ENCODE data around the gene LRRC4.

LRRC4 gene

DNA sequence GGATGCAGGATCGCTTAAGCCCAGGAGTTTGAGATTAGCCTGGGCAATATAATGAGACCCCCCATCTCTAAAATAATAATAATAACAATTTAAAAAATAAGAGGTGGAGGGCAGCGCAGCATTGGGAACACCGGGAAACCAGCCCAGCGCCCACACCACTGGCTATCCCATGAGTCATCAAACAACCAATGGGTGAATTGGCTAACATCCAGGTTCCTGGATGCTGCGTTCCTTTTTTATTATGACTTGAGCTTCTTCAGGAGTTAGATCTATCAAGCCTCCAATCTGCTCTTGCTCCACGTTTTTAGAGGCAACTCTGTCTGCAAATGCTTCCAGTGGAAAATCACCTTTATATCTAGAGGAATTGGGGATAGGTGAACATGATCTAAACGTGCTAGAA, 10.0 kb upstream of the LRRC4 start:
- no peaks in the 10 kb centered on the region for H3K36me3 ChIP-seq (replicated peaks; ENCODE audit: insufficient read depth, low read length)
- no peaks in the 10 kb centered on the region for H3K9me2 ChIP-seq (replicated peaks; ENCODE audit: insufficient read depth, low read length)
- H3K4me2 ChIP-seq (ENCODE audit: low read depth, low read length), result no peak overlapping the region
- H3K27me3 ChIP-seq (replicated peaks; ENCODE audit: insufficient read depth, low read length), result no peaks in the 10 kb centered on the region
- no peak overlapping the region for H3K27ac ChIP-seq (ENCODE audit: low read length)
- peaks cover 25% of the 10 kb centered on the region for H3F3A ChIP-seq (ENCODE audit: insufficient read depth, low read length)
- no peak overlapping the region for H3K4me3 ChIP-seq (ENCODE audit: low read length)
- peaks cover 54% of the 10 kb centered on the region for H3K4me1 ChIP-seq (ENCODE audit: low read length)
- H2AFZ ChIP-seq (ENCODE audit: low read length), result no peak overlapping the region
- no peak for TF ChIP-seq CTCF (IDR thresholded peaks at IDR 0.05; ENCODE audit: low read length)
- TF ChIP-seq EZH2phosphoT487 (IDR thresholded peaks at IDR 0.05; ENCODE audit: low read length), result no peak
- TF ChIP-seq EZH2 (optimal IDR thresholded peaks at IDR 0.05; ENCODE audit: low read depth, low read length), result no peak
- DNase-seq, result no peak
- peaks cover 10% of the 10 kb centered on the region; the same call in 1 of the 2 replicates for H4K20me1 ChIP-seq (ENCODE audit: insufficient read depth, low read length)
- H3K9ac ChIP-seq (ENCODE audit: low read length), result no peak overlapping the region
- H3K79me2 ChIP-seq (ENCODE audit: low read length), result peaks cover 86% of the 10 kb centered on the region
- no peaks in the 10 kb centered on the region for H3K9me3 ChIP-seq (replicated peaks; ENCODE audit: insufficient read depth, low read length)

DNA sequence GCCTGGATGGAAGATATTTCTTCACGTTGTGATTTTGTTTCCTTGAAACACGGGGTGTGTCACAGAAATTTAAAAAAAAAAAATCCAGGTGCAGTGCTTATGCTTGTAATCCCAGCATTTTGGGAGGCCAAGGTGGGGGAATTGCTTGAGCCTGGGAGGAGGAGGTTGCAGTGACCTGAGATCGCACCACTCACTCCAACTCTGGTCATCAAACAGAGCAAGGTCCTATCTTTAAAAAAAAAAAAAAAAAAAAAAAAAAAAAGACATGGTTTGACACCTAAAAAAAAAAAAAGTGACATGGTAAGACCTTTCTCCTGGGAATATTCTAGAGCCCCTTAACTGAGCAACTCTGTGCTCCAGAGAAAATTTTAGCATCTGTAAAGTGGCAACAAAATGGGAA, 9.0 kb upstream of the LRRC4 start:
- peaks cover 33% of the 10 kb centered on the region for H3F3A ChIP-seq (ENCODE audit: insufficient read depth, low read length)
- peaks cover 64% of the 10 kb centered on the region for H3K4me1 ChIP-seq (ENCODE audit: low read length)
- TF ChIP-seq CTCF (IDR thresholded peaks at IDR 0.05; ENCODE audit: low read length) (no peak), EZH2phosphoT487 (IDR thresholded peaks at IDR 0.05; ENCODE audit: low read length) (no peak), EZH2 (optimal IDR thresholded peaks at IDR 0.05; ENCODE audit: low read depth, low read length) (no peak)
- H3K36me3 ChIP-seq (replicated peaks; ENCODE audit: insufficient read depth, low read length), result no peaks in the 10 kb centered on the region
- no peaks in the 10 kb centered on the region for H3K27me3 ChIP-seq (replicated peaks; ENCODE audit: insufficient read depth, low read length)
- no peaks in the 10 kb centered on the region for H3K9me3 ChIP-seq (replicated peaks; ENCODE audit: insufficient read depth, low read length)
- no peak overlapping the region for H2AFZ ChIP-seq (ENCODE audit: low read length)
- H3K4me2 ChIP-seq (ENCODE audit: low read depth, low read length), result no peak overlapping the region
- no peak overlapping the region for H3K27ac ChIP-seq (ENCODE audit: low read length)
- H3K79me2 ChIP-seq (ENCODE audit: low read length), result peaks cover 85% of the 10 kb centered on the region
- H3K4me3 ChIP-seq (ENCODE audit: low read length), result no peak overlapping the region
- no peak overlapping the region for H3K9ac ChIP-seq (ENCODE audit: low read length)
- no peaks in the 10 kb centered on the region for H3K9me2 ChIP-seq (replicated peaks; ENCODE audit: insufficient read depth, low read length)
- H4K20me1 ChIP-seq (ENCODE audit: insufficient read depth, low read length), result peaks cover 10% of the 10 kb centered on the region; the same call in 1 of the 2 replicates
- DNase-seq, result no peak

DNA sequence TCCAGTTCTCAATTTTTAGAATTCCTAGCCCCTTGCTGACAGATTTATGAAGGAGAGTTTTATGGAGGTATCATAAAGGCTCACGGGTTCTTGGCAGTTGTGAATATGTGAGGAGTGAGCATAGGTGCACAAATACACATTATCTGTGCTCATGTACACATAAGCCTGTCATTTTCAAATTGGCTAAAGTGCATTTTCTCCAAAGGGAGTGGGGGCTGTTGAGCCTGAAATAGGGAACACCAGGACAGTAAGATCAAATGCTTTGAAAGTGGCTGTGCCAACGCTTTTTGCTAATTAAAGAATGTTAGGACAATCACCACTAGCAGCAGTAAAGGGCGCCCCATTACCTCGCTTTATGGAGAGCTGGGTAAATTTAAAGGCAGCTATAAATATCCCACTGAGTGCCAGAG, 8.3 kb upstream of the LRRC4 start:
- Histone ChIP-seq H3K27me3 (replicated peaks; ENCODE audit: insufficient read depth, low read length) (no peaks in the 10 kb centered on the region), H3K79me2 (ENCODE audit: low read length) (peaks cover 82% of the 10 kb centered on the region), H3K9ac (ENCODE audit: low read length) (no peak overlapping the region), H3F3A (ENCODE audit: insufficient read depth, low read length) (peaks cover 39% of the 10 kb centered on the region), H3K27ac (ENCODE audit: low read length) (no peak overlapping the region), H3K9me2 (replicated peaks; ENCODE audit: insufficient read depth, low read length) (no peaks in the 10 kb centered on the region), H3K4me1 (ENCODE audit: low read length) (peaks cover 67% of the 10 kb centered on the region), H3K9me3 (replicated peaks; ENCODE audit: insufficient read depth, low read length) (no peaks in the 10 kb centered on the region), H3K36me3 (replicated peaks; ENCODE audit: insufficient read depth, low read length) (no peaks in the 10 kb centered on the region), H3K4me2 (ENCODE audit: low read depth, low read length) (no peak overlapping the region), H3K4me3 (ENCODE audit: low read length) (no peak overlapping the region), H4K20me1 (ENCODE audit: insufficient read depth, low read length) (peaks cover 15% of the 10 kb centered on the region; the same call in 1 of the 2 replicates), H2AFZ (ENCODE audit: low read length) (no peak overlapping the region)
- DNase-seq, result no peak
- TF ChIP-seq EZH2 (optimal IDR thresholded peaks at IDR 0.05; ENCODE audit: low read depth, low read length), result no peak
- no peak for TF ChIP-seq EZH2phosphoT487 (IDR thresholded peaks at IDR 0.05; ENCODE audit: low read length)
- TF ChIP-seq CTCF (IDR thresholded peaks at IDR 0.05; ENCODE audit: low read length), result no peak

Data from MM.1S (cell line).